Naive thymus-derived CD4-positive, alpha-beta T cell (primary cell): ENCODE measurements around the gene OVOL3. TPM values are rescaled to one million over a fixed set of nuclear protein-coding genes. Genes with fewer than 3 reads are reported as not detected.

ENCODE experiments used
- ATAC-seq: fragments of 150-1000 bp; cut with Tn5 transposase; 2 replicates; pipeline ENCODE4 v1.10.0; 2021; ENCODE audit warnings: mild to moderate bottlenecking, moderate library complexity
- CTCF ChIA-PET: fragments of 350-600 bp; sonication (Branson Sonifier 250); formaldehyde crosslinking; loops from one replicate; lab custom pipeline; 2021; ENCODE audit warnings: antibody characterized with exemption; lab: Charles Lee
- POLR2A ChIA-PET: fragments of 350-600 bp; sonication (Branson Sonifier 250); formaldehyde crosslinking; loops from one replicate; lab custom pipeline; 2021; ENCODE audit warnings: antibody characterized with exemption, inconsistent platforms; lab: Charles Lee
- DNase-seq, 9 donors: peaks; one replicate each; pipeline versions ENCODE4 v3.0.0 to v3.0.0-alpha.2; 2020 to 2022; ENCODE audit warnings: mixed read lengths in 1 of 9
- H3K27ac ChIP-seq: one replicate; pipeline ENCODE4 v1.7.0; 2013; ENCODE audit warnings: mild to moderate bottlenecking, low read depth, low read length, moderate library complexity
- H3K27me3 ChIP-seq, 2 donors: one replicate each; pipeline ENCODE4 v1.7.0; 2013; ENCODE audit warnings: low read length in 2 of 2, mild to moderate bottlenecking in 2 of 2, moderate library complexity in 2 of 2; ENCODE audit not compliant: control insufficient read depth in 2 of 2, insufficient read depth in 2 of 2
- H3K36me3 ChIP-seq, 3 experiments: 1 replicate in 2 of 3; 2 replicates in 1 of 3; pipeline ENCODE4 v1.7.0; 2013; ENCODE audit warnings: low read length in 3 of 3, mild to moderate bottlenecking in 3 of 3, moderate library complexity in 1 of 3; ENCODE audit not compliant: insufficient read depth in 3 of 3, control insufficient read depth in 2 of 3
- H3K4me1 ChIP-seq, 2 donors: one replicate each; pipeline ENCODE4 v1.7.0; 2013; ENCODE audit warnings: low read length in 2 of 2, mild to moderate bottlenecking in 2 of 2, moderate library complexity in 1 of 2; ENCODE audit not compliant: control insufficient read depth in 2 of 2, insufficient read depth in 2 of 2
- H3K4me3 ChIP-seq: 2 replicates; pipeline ENCODE4 v1.7.0; 2013; ENCODE audit warnings: mild to moderate bottlenecking, low read length
- H3K9me3 ChIP-seq, 3 experiments: 1 replicate in 2 of 3; 2 replicates in 1 of 3; pipeline ENCODE4 v1.7.0; 2013; ENCODE audit warnings: low read length in 3 of 3; ENCODE audit not compliant: control insufficient read depth in 2 of 3
- H3K27ac Mint-ChIP-seq, 9 donors: one replicate each; pipeline ENCODE4 v1.8.0; 2020 to 2022; ENCODE audit warnings: mixed read lengths in 9 of 9, mild to moderate bottlenecking in 8 of 9, moderate library complexity in 5 of 9, inconsistent platforms in 2 of 9
- H3K27me3 Mint-ChIP-seq, 5 donors: one replicate each; pipeline ENCODE4 v1.8.0; 2021 to 2022; ENCODE audit warnings: mixed read lengths in 5 of 5, mild to moderate bottlenecking in 1 of 5
- H3K36me3 Mint-ChIP-seq, 5 donors: one replicate each; pipeline ENCODE4 v1.8.0; 2020 to 2022; ENCODE audit warnings: mixed read lengths in 5 of 5, mild to moderate bottlenecking in 3 of 5, inconsistent platforms in 1 of 5
- H3K4me1 Mint-ChIP-seq, 7 donors: one replicate each; pipeline ENCODE4 v1.8.0; 2020 to 2022; ENCODE audit warnings: mixed read lengths in 7 of 7, mild to moderate bottlenecking in 3 of 7, inconsistent platforms in 1 of 7
- H3K4me3 Mint-ChIP-seq, 10 donors: one replicate each; pipeline ENCODE4 v1.8.0; 2020 to 2022; ENCODE audit warnings: mild to moderate bottlenecking in 10 of 10, mixed read lengths in 10 of 10, moderate library complexity in 6 of 10, inconsistent platforms in 2 of 10
- H3K9me3 Mint-ChIP-seq, 11 donors: one replicate each; pipeline ENCODE4 v1.8.0; 2020 to 2022; ENCODE audit warnings: mixed read lengths in 11 of 11, mild to moderate bottlenecking in 4 of 11, inconsistent platforms in 1 of 11, moderate library complexity in 1 of 11
- intact Hi-C, 2 donors: fragments of 100-400 bp; cut with micrococcal nuclease; formaldehyde crosslinking; loops; one replicate each; pipeline ENCODE4 v1.15.1; 2023
- polyA plus RNA-seq, 2 donors: library from polyadenylated mRNA; unstranded; fragments of 300-500 nt; fragmentation: Illumina TruSeq; gene quantifications; one replicate each; pipeline ENCODE4 v1.2.3, GENCODE V29; 2021
- total RNA-seq, 6 experiments: library from RNA in 5 of 6; stranded (reverse) in 5 of 6; gene quantifications; 1 replicate in 5 of 6; 2 replicates in 1 of 6; pipeline ENCODE4 v1.2.3 and lab custom pipeline; 2021 to 2026

Gene OVOL3
- total and polyA plus RNA-seq, 7 experiments from 2014 or later = not detected

DNA sequence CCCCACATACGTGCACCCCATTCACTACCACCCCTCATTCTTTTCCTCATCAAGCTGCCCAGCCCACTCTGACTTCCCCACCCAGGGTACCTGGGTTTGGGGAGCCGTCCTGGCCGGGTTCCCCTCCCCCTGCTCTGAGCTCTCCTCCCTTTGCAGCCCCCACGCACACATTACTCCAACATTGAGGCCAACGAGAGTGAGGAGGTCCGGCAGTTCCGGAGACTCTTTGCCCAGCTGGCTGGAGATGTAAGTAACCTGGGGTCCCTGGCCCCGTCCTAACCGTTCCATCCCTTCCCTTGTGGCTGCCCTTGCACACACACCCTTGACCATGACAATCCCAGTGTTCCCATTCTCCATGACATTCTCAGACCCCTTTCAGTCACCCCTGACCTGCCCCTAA is 31.6 kb downstream of the OVOL3 start:
- H3K36me3 Mint-ChIP-seq = peaks cover 4 to 36% (median 19%) of the 10 kb centered on the region in 5 donors
- H3K4me1 Mint-ChIP-seq = peaks cover 11 to 21% (median 15%) of the 10 kb centered on the region in 7 donors
- DNase-seq (no peak), ATAC-seq (no peak)
- intact Hi-C loops = loop anchor here (5.0 kb wide), 2 partner anchors 630 to 710 kb away; partner anchors contain the start of genes ZNF345 (in 1 of the 2) and ZNF850 (in 1 of the 2)
- POLR2A ChIA-PET = interaction anchor here (1.2 kb wide), 1 partner anchor 27 kb away, joined by 7 read pairs; the partner anchor contains the start of genes POLR2I and TBCB
- no peaks in the 10 kb centered on the region for H3K9me3 ChIP-seq
- CTCF ChIA-PET = interaction anchor here (1.2 kb wide), 1 partner anchor 15 kb away, joined by 3 read pairs; no protein-coding TSS in a partner anchor
- peaks cover 6 to 9% of the 10 kb centered on the region in 2 donors for H3K4me1 ChIP-seq
- peaks cover 10 to 54% (median 12%) of the 10 kb centered on the region in 3 experiments for H3K36me3 ChIP-seq
- H3K27ac Mint-ChIP-seq = peak overlapping the region in 4 of 9 donors; percentile 13 to 67 (median 60)
- H3K4me3 ChIP-seq = no peak overlapping the region
- H3K27ac ChIP-seq = no peak overlapping the region
- no peaks in the 10 kb centered on the region for H3K27me3 ChIP-seq
- H3K27me3 Mint-ChIP-seq = no peaks in the 10 kb centered on the region
- peaks cover 0 to 2% (median 0%) of the 10 kb centered on the region in 11 donors for H3K9me3 Mint-ChIP-seq
- H3K4me3 Mint-ChIP-seq = peak overlapping the region in 3 of 10 donors; percentile 5 to 68 (median 65)

- H3K4me3 Mint-ChIP-seq = no peak overlapping the region
- CTCF ChIA-PET = interaction anchor here (0.6 to 1.1 kb wide), 3 partner anchors 11 to 21 kb away, joined by 3 read pairs; no protein-coding TSS in a partner anchor
Observed at GRCh38 chr19:36144624-36145023, 33.7 kb downstream of the OVOL3 start.

GRCh38 chr19:36149673-36150406 is 38.9 kb downstream of the OVOL3 start:
- Mint-ChIP-seq H3K4me3 (no peak overlapping the region), H3K36me3 (peaks cover 3 to 38% (median 19%) of the 10 kb centered on the region in 5 donors), H3K27ac (peak overlapping the region in 2 of 9 donors; percentile 34 to 52), H3K4me1 (peaks cover 0 to 13% (median 5%) of the 10 kb centered on the region in 7 donors), H3K9me3 (no peaks in the 10 kb centered on the region), H3K27me3 (no peaks in the 10 kb centered on the region)
- H3K4me1 ChIP-seq = no peaks in the 10 kb centered on the region
- no peaks in the 10 kb centered on the region for H3K27me3 ChIP-seq
- H3K9me3 ChIP-seq = no peaks in the 10 kb centered on the region
- intact Hi-C loops = no loop called here
- H3K27ac ChIP-seq = no peak overlapping the region
- ChIA-PET CTCF (no interaction called here), POLR2A (no interaction called here)
- no peak overlapping the region for H3K4me3 ChIP-seq
- no peak for DNase-seq
- H3K36me3 ChIP-seq = peaks cover 5 to 56% (median 10%) of the 10 kb centered on the region in 3 experiments
- ATAC-seq = no peak

More at GRCh38 chr19:36144624-36145023, 33.7 kb downstream of the OVOL3 start:
- Mint-ChIP-seq H3K27ac (no peak overlapping the region), H3K27me3 (no peaks in the 10 kb centered on the region), H3K4me1 (peaks cover 13 to 25% (median 15%) of the 10 kb centered on the region in 7 donors), H3K9me3 (peaks cover 0 to 2% (median 0%) of the 10 kb centered on the region in 11 donors), H3K36me3 (peaks cover 8 to 42% (median 29%) of the 10 kb centered on the region in 5 donors)
- Histone ChIP-seq H3K9me3 (no peaks in the 10 kb centered on the region), H3K27me3 (no peaks in the 10 kb centered on the region), H3K4me1 (peaks cover 6 to 9% of the 10 kb centered on the region in 2 donors), H3K4me3 (no peak overlapping the region), H3K36me3 (peaks cover 10 to 68% (median 12%) of the 10 kb centered on the region in 3 experiments), H3K27ac (no peak overlapping the region)
- no peak for ATAC-seq
- DNase-seq = no peak
- intact Hi-C loops = loop anchor here (5.0 kb wide), 2 partner anchors 628 to 708 kb away; partner anchors contain the start of genes ZNF345 (in 1 of the 2) and ZNF850 (in 1 of the 2)
- POLR2A ChIA-PET = no interaction called here

- intact Hi-C loops = no loop called here
- ChIA-PET CTCF (no interaction called here), POLR2A (no interaction called here)
- no peaks in the 10 kb centered on the region for H3K27me3 ChIP-seq
- Mint-ChIP-seq H3K4me1 (peaks cover 0 to 13% (median 5%) of the 10 kb centered on the region in 7 donors), H3K9me3 (no peaks in the 10 kb centered on the region), H3K4me3 (no peak overlapping the region), H3K27ac (no peak overlapping the region), H3K27me3 (no peaks in the 10 kb centered on the region), H3K36me3 (peaks cover 3 to 38% (median 18%) of the 10 kb centered on the region in 5 donors)
- H3K36me3 ChIP-seq = peaks cover 3 to 49% (median 5%) of the 10 kb centered on the region in 3 experiments
- H3K4me1 ChIP-seq = no peaks in the 10 kb centered on the region
- ATAC-seq = no peak
- DNase-seq = no peak
- no peaks in the 10 kb centered on the region for H3K9me3 ChIP-seq
- no peak overlapping the region for H3K4me3 ChIP-seq
- no peak overlapping the region for H3K27ac ChIP-seq
Observed at GRCh38 chr19:36150586-36150985, 39.6 kb downstream of the OVOL3 start.

DNA sequence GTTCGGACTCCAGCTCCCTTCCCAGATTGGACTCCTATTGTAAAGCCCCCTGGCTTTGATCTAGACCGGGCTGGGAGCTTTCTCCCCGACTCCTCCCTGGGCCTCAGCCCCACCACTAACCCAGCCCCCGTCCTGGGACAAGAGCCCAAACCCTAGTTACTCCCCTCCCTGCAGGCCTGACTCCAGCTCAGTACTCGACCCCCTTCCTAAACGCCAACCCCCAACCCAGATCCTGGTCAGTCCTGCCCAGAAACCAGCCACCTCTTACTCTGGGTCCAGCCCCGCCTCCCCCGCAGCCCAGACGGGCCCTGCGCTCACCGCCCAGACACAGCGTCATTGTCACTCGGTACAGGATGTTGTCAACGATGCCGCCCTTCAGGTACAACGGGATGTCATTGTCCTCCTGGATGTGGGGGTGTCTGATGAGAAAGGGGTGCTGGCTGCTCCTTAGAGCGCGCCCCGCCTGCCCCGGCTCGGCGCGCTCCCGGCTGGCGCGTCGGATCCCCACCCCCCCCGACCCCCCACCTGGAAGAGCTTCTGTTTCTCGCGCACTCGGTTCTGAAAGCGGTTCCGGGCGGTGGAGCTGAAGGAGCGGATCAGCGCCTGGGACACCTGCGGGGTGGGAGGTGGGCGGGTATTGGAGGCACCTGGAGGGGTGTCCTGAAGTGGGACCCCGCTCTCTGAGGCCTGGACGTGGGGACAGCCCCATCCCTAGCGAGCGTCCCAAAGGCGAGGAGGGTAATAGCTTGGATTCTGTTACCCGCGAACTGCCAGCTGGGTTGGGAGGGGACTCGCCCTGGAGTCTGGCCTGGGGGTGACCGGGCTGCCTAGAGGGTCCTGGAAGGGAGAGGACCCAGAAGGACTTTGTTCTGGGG is 40.4 kb downstream of the OVOL3 start:
- H3K27me3 Mint-ChIP-seq = no peaks in the 10 kb centered on the region
- Histone ChIP-seq H3K4me3 (no peak overlapping the region), H3K27me3 (no peaks in the 10 kb centered on the region), H3K27ac (no peak overlapping the region), H3K9me3 (no peaks in the 10 kb centered on the region), H3K4me1 (no peaks in the 10 kb centered on the region), H3K36me3 (peaks cover 0 to 41% (median 0%) of the 10 kb centered on the region in 3 experiments)
- DNase-seq (no peak), ATAC-seq (no peak)
- peaks cover 2 to 30% (median 18%) of the 10 kb centered on the region in 5 donors for H3K36me3 Mint-ChIP-seq
- ChIA-PET POLR2A (no interaction called here), CTCF (no interaction called here)
- peaks cover 0 to 13% (median 4%) of the 10 kb centered on the region in 7 donors for H3K4me1 Mint-ChIP-seq
- intact Hi-C loops = no loop called here
- no peak overlapping the region for H3K4me3 Mint-ChIP-seq
- H3K27ac Mint-ChIP-seq = peak overlapping the region in 1 of 9 donors; percentile 3
- H3K9me3 Mint-ChIP-seq = no peaks in the 10 kb centered on the region

- no peak overlapping the region for H3K27ac Mint-ChIP-seq
- POLR2A ChIA-PET = no interaction called here
Observed at GRCh38 chr19:36152019-36152351, 41.0 kb downstream of the OVOL3 start.

More at GRCh38 chr19:36152019-36152351, 41.0 kb downstream of the OVOL3 start:
- Mint-ChIP-seq H3K27me3 (no peaks in the 10 kb centered on the region), H3K4me1 (peaks cover 0 to 13% (median 4%) of the 10 kb centered on the region in 7 donors), H3K36me3 (peaks cover 0 to 25% (median 13%) of the 10 kb centered on the region in 5 donors), H3K9me3 (no peaks in the 10 kb centered on the region), H3K4me3 (no peak overlapping the region)
- CTCF ChIA-PET = no interaction called here
- peak; percentile 6 for ATAC-seq
- no peak for DNase-seq
- H3K27ac ChIP-seq = no peak overlapping the region
- peaks cover 0 to 35% (median 0%) of the 10 kb centered on the region in 3 experiments for H3K36me3 ChIP-seq
- H3K9me3 ChIP-seq = no peaks in the 10 kb centered on the region
- intact Hi-C loops = no loop called here
- H3K4me3 ChIP-seq = no peak overlapping the region
- H3K4me1 ChIP-seq = no peaks in the 10 kb centered on the region
- H3K27me3 ChIP-seq = no peaks in the 10 kb centered on the region
